NCI-H2081 (cell line): ENCODE measurements around the gene PLCL1.
"Not testable (repeated sequence)": the region's sequence is repeated elsewhere in the genome, so short reads cannot be mapped to it uniquely, and the experiment has no call there.

ENCODE experiments used
- DNase-seq, 2 experiments: peaks; one replicate each; lab custom pipeline; 2025; lab: John Stamatoyannopoulos, UW

PLCL1 gene

DNA sequence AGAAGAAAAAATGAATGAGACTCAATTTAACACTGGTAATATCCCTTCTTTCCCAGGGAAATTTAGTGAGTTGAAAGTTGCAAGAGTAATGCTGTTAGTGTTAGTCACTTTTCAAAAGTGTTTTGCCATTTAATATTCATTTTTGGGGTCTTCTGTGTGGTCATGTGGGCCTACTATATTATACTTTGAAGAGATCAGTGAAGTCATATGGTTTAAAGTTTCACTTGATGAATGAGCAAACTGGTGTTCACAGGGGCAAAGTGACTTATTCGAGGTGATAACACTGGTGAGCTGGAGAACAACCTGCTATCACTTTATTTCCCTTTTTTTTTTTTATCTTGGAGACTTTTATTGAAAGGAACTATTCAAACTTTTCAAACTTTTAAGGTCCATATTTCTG lies 196.0 kb downstream of the PLCL1 start:
- DNase-seq = no peak

DNA sequence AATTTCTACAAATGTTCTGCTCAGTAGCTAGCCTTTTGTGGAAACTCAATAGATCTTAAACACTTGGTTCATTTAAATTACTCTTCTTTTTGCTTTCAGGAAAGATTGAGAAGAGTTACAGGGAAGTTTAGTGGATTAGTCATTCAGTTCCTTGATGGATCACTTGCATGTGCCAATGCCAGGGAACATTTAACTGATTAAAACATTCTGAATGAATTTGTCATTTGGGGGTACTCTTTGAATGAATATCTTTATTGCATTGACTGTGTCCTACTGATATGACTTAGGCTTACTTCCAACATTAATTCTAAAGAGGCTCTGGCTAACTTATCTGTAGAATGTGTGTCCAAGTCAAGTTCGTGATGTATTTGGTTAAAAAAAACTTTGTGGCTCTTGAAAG lies 199.8 kb downstream of the PLCL1 start:
- no peak for DNase-seq

DNA sequence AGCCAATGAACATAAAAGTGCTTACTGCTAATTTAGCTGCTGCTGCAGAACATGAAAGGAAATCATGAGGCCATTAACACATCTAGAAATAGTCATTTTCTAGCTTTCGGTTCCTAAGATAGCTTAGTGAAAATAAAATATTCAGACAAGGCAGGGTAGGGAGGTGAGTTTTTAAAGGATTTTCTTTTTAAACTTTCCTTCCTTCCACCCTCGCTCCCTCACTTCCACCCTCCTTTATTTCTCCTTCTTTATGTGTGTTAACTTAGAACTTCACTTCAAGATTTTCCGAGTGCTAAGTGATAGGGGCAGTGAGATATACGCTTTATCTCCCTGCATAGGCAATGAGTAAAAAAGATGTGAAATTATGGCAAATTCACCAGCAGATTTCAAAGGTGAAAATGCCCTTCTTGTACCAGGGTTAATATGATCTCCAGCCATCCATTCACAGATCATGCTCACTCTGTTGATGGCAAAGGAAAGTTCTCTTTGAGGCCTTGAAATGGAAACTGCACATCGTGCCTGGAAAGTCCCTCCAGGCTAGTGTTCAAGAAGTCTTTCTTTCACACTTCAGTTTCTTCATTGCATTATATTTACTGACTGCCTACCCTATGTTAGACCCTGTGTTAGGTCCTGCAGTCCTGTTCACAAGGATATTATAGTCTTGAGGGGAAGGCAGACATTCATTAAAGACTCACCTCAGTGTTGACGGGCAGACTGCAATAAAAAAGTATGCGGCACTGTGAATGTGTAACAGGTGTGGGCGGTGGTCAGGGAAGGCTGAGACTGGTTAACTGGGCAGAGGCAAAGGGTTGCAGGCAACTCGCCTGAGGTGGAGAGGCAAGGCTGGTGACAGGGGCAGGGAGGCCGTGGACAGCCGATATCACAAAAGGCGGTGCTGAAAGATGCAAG lies 200.8 kb downstream of the PLCL1 start:
- no peak for DNase-seq

DNA sequence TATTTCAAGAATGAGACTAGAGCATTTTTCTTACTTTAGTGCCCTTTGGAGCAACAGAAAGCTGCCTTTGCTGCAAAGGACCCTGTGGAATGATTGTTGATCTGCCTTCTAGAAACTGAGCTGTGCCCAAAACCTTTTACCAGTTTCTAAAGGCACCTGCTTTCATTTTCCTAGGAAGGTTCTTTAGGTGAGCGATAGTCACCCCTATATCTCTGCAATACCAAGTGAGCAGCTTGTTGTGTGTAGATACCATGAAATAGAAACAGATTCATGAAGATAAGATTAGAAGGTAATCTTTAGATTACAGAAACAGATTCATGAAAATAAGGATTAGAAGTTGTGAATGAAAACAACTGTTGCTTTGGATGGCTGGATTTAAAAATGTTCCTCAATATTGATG lies 202.3 kb downstream of the PLCL1 start:
- no peak for DNase-seq

DNA sequence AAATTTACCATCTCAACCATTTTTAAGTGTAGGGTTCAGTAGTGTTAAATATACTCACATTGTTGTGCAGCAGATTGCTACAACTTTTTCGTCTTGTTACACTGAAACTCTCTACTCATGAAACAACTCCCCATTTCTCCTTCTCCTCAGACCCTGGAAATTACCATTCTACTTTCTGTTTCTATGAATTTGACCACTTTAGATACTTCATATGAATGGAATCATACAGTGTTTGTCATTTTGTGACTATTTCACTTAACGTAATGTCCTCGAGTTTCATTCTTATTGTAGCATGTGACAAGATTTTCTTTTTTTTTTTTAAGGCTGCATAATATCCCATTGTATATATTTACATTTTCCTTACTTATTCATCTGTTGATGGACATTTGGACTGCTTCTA lies 203.8 kb downstream of the PLCL1 start:
- no peak for DNase-seq

DNA sequence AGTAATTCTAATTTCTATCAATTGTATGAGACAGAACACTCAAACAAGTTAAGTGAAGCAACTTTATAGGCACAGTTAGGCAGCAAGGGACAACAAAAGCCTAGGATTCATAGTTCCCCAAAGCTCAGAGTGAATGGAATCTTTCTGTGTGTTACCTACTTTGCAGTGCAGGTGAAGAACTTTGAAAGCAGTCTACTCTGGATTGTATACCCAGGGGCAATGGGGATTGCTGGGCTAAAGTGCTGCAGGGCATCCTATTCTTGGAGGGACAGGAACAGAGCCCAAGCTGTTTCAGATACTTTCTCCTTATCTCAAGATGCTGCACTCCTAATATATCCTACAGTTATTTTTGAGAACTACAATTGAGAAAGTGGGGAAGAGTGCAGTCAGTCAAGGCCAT lies 207.6 kb downstream of the PLCL1 start:
- no peak for DNase-seq

DNA sequence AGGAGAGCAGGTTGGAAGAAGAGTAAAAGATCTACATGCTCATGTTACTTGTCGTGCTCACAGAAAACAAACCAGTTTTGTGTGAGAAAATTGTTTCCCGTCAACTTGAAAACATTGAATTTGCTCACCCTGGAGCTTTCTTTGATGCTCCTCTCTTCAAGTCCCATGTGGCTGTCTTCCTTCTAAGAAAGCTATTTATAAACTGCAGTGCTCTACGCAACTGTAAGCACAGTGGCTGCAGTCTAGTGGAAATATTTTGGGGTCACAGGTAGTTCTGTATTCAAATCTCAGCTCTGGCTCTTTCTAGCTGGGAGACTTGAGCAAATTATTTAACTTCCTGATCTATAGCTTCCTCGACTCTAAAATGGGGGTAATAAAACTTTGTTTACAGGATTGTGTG lies 211.8 kb downstream of the PLCL1 start:
- DNase-seq = no peak

DNA sequence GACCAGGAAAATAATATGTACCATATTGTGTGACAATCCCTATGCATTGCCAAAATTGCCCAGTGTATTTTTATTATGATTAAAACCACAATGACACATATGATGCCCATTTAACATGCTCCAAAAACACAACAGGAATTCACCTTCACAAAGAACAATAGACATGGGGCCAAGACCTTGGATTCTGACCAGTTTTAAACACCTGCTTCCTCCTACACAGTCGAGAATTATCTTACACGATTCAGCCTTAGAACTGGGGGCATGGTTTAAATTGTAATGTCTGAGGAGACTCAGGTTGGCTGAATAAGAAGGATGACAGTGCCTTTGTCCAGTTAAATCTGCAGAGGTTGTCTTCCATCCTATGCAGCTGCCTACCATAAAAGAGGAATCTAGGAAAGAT lies 212.7 kb downstream of the PLCL1 start:
- DNase-seq = no peak

DNA sequence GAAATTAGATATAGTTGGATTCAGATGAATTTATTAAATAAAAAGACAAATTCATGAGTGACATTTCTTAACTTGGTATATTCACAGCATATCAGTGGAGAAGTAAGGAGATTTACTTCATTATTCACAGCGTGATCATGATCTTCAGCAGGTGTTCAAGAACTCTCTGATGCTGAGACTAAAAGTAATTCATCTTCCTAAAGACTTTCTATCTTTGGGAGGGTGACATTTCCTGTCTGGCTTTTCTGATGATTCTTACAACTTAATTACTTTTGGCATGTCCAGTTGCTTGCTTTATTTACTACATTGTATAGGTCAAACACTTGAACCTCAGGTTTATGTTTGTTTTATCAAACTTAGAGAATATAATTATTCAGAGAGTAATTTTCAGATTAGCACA lies 224.6 kb downstream of the PLCL1 start:
- no peak for DNase-seq

DNA sequence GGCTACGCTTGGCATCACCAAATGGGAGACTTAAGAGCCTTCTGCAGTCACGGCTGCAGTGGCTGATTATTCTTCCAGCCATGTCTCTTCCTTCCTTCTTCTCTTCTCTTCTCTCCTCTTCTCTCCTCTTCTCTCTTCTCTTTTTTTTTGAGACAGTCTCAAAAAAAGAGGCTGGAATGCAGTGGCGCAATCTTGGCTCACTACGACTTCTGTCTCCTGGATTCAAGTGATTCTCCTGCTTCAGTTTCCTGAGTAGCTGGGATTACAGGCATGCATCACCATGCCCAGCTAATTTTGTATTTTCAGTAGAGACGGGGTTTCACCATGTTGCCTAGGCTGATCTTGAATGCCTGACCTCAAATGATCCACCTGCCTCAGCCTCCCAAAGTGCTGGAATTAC lies 225.2 kb downstream of the PLCL1 start:
- DNase-seq = not testable (repeated sequence)

DNA sequence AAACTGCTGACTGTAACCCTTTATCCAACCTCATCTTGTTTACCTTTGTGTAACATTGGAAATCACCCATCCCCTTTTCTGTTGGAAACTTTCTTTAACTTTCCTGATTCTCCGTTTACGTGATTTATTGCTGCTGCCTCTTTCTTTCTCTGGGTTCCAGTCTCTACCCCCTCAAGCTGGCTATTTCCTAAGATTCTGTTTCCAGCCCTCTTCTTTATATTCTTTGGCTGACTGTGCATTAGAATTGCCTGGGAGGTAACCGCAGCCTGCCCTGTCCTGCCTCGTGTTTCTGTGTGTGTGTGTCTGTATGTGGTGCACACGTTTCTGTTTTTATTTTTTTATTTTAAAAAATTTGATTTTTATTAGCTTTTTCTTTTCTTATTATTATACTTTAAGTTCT lies 229.2 kb downstream of the PLCL1 start:
- no peak for DNase-seq

DNA sequence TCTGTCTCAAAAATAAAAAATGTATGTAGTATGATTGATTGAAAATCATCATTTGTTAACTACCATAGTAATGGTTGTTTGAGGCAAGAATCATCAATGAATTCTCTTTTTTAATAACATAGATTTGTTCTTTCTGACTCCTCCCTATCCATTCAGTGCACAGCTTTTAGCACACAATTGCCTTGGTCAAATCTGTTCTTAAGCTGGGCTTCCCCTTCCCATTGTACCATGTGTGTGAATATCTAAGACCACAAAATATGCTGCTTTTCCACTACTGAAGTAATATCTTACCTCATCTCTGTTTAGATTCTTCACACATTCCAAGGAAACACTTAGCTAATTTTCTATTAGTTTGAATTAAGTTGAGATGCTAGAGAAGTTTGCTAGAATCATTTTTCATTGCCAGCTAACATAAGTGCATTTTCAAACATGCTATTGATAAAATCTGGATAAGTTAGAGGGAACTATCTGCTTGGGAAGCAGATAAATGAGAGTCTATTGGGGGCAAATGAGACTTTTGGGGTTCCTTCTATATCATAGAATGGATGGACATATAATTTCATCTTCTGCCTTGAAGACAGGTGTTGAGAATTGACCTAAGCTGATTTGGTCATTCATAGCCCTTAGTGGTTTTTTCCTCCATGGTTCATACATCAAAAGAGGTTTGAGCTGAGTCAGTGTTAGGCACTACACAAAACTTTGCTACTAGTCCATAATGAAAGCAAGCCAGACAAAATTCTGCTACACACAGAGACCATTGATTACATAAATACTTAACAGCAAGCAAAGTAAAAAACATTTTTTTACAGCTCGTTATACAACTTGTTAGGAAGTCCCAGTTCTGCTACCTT lies 231.9 kb downstream of the PLCL1 start:
- no peak for DNase-seq

DNA sequence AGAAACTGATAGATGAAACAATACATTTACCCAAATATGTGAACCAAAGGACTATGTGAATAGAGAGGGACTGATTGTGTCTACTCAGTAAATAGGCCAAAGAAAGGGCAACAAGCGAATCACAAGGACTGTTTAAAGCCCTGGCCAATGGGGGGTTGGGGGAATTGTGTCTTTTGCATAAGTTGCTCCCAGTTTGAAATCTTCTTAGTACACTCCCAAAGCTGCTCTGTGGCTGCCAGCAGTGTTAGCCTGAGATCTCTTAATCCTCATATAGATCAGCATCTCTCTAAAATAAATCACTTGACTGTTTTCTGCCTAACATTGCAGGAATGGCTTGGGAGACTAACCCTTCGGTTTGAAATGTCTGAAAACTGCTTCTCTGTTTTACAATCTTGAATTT lies 236.4 kb downstream of the PLCL1 start:
- no peak for DNase-seq

DNA sequence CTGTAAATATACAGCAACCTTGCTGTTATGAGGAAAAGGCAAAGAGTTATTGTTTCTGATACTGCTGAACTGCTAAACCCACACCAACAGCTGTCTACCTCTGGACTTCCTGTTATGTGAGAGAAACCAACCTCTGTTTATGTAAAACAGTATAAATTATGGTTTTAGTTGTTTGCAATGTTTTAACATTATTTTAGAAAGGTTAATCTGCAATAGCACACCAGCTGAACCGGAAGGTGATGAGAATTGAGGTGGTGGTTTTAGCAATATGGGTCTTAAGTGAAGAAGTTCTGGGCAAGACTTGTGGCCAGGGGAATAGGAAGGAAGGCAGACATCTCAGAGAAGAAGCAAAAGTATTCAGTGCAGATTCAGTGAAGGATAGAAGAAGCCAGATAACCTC lies 237.8 kb downstream of the PLCL1 start:
- no peak for DNase-seq

DNA sequence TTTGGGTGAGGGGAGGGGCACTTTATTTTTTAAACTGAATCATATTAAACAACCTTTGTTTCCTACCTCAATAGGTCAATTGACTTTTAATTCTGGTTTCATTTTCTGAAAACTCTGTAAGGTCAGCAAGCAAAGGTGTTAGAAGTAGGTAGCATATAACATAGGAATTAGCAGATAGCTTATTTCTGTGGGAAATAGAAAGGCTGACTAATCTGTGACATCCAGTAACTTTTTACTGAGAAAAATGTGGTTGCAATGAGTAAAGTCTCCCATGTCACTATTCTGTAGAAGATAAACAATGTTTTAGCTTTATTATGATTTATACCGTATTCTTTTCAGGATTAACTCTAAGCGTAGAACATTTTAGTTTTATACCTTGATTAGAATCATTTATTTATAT lies 240.4 kb downstream of the PLCL1 start:
- no peak for DNase-seq

DNA sequence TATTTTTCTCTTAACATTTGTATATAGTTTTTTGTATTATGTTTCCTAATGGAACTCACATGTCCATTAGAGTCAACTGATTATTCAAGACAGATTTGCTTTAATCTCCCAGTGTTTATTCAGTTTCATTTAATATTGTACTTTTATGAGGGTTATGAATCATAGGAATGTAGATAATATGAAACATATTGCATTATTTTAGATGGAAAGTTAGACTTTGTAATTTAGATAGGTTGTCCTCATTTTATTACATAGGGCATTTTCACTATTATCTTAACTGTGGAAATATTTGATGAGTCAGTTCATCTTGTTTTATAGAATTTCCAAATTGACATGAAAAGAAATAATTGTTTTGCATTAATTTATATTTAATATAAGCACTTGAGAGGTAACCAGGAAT lies 240.8 kb downstream of the PLCL1 start:
- no peak for DNase-seq

DNA sequence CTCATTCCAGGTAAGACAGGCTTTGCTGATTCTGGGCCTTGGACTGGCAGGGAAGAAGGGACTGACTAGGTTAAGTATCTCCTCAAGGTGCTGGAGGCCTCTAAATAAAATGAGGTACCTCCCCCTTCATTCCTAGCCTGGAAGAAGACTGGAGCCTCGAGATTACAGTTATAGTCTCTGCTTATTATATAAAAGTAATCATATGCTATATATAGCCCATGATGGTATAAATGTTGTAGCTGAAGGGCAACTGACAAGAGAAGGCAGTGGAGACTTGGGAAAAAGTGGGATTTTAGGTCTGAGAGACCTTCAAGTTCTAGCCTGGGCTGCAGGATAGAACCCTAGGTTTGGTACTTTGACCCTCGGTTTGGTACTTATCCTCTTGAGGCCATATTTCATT lies 248.3 kb downstream of the PLCL1 start:
- DNase-seq = no peak

DNA sequence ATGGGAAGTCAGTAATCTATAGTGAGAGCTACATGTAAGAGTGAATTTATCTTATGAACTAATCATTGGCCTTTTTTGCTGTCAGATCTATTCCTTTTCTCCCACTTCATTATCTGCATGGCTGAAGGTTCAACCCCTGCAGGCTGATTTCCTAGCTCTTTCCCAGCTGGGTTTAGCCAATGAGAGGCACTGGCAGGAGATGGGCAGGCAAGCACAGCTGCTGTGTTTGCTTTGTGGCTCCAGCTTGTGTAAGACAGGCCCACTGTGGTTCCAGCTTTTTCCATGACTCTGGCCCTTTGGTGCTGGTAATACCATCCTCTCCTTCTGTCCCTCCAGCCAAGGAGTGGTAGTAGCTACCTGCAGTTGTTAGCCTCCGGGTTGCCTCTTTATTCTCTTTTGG lies 248.8 kb downstream of the PLCL1 start:
- DNase-seq = no peak

DNA sequence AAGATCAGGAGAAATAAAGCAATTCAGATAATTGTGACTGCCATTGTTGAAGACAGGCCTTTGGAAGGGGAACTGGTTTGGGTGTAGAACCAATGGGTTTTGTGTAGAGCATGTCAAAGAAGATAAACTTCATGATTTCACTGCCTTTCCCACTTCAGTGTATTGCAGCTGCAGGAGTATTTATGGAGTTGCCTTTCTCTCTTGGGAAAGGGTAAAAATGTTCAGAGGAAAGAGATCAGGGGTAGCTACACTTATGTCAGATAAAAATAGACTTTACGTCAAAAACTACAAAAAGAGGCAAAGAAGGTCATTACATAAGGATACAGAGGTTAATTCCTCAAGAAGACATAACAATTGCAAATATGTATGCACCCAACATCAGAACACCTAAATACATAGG lies 249.4 kb downstream of the PLCL1 start:
- no peak for DNase-seq

DNA sequence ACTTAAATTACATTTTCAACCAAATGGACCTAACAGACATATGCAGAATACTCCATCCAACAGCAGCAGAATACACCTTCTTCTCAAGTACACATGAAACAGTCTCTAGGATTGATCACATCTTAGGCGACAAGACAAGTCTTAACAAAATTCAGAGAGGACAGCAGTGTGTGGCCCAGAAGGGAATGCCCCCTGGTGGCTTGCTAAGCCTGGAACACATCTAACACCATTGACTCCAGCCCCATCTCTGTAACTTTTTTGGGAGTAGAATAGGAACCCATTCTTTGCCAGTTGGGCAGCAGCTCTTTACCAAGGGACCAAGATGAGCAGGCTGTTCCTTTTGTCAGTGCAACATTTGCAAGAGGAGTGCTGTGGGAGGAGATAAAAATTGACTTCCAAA lies 249.9 kb downstream of the PLCL1 start:
- DNase-seq = no peak

DNA sequence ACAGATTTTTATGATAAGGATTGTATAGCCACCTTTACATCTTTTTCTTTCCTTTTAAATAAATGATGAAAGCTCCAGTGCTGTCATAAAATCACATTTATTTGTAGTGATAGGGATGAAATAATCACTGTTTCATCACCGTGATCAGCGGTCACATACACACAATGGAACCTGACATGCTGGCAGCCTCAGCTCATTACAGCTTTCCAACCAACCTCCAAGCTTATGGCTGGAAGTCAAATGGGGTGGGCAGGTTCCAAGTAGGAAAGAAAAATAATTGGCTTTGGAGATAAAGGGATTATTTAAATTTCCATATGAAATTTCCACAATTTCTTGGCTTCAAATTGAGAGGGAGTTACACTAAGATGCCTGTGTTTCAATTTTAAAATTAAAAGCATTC lies 251.3 kb downstream of the PLCL1 start:
- DNase-seq = no peak

DNA sequence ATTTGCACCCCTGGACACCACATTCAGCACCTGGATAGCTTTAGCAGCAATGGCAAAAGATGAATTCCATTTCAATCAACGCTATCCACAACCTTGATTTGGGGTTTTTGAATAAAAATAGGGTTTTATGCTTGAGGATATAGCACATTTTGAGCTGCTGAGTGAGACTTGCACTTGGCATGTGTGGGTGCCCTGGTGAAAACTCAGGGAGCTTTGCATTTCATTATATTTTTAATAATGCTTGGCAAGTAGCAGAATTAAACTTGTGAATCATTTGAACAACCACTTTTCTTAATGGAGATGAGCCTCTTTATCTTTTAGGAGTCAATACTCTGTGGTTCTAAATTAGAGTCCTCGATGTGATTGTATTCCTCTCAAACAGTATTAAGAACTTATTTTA lies 252.4 kb downstream of the PLCL1 start:
- DNase-seq = no peak

DNA sequence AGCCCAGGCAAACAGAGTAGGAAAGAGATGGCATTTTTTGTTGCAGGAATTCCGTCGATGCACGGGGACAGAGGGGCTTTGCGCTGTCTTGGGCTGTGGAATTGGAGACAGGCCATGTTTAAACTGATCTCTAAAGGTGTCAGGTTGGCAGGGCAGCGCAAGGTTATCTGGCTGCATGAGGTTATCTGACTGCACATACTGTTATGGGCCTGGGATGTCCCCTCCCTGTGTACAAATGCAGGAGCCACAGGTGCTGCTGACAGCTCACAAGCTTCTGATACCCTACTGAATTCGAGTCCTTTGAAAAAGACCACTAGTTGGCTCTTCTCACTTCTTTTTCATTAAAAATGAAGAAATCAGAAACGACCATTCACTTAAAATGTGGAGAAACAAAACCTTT lies 255.4 kb downstream of the PLCL1 start:
- DNase-seq = no peak
